Measurements from ENCODE around the gene FAM107B.
A peak's percentile ranks its signal among the peaks of the same experiment; 100 is the strongest.
"Not testable (repeated sequence)": the region's sequence is repeated elsewhere in the genome, so short reads cannot be mapped to it uniquely, and the experiment has no call there.

Gene FAM107B

DNA sequence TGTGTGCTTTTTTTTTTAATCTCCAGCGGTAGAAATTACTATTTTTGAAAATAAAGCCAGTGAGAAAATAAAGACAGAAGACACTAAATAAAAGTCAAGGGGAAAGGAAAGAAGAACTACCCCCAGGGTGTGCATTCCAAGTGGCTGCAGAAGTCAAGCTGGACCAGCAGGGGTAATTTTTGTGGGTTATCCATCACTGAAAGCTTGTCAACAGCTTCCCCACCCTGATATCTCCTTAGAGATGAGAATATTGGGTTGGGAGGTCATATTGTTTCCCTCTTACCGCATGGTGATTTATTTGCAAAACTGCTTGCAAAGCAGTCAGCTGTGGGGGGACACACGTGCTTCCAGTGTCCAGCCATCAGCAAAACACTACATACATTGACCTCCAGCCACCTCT lies 46.4 kb downstream of the FAM107B start:
- H3K27me3 Mint-ChIP-seq = no peaks in the 10 kb centered on the region
- peaks cover 2% of the 10 kb centered on the region for H3K9me3 Mint-ChIP-seq
- no peaks in the 10 kb centered on the region for H3K36me3 Mint-ChIP-seq
- no peak overlapping the region for H3K4me3 Mint-ChIP-seq
- no peak for ATAC-seq
- peak overlapping the region; percentile 50 for H3K27ac Mint-ChIP-seq
- peaks cover 27% of the 10 kb centered on the region for H3K4me1 Mint-ChIP-seq

DNA sequence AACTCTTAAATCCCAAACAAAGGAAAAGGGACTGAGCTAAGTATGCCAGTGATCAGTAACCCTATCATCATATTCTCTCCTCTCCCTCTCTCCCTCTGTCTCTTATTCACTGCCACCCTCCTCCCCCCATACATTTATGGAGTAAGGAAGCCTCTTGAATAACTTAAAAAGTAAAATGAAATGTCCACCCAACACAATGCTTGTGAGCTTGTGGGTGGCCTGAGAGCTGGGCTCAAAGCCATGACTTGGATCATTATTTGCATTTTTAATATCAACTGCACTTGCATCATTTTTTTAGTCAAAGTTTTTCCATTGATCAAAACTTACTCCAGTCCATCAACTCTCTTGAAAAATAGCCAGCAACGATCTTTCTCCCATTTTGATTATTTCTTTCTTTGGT lies 46.8 kb downstream of the FAM107B start:
- no peak for ATAC-seq
- Mint-ChIP-seq H3K9me3 (peaks cover 2% of the 10 kb centered on the region), H3K27ac (peak overlapping the region; percentile 50), H3K4me1 (peaks cover 31% of the 10 kb centered on the region), H3K4me3 (no peak overlapping the region), H3K36me3 (no peaks in the 10 kb centered on the region), H3K27me3 (no peaks in the 10 kb centered on the region)

DNA sequence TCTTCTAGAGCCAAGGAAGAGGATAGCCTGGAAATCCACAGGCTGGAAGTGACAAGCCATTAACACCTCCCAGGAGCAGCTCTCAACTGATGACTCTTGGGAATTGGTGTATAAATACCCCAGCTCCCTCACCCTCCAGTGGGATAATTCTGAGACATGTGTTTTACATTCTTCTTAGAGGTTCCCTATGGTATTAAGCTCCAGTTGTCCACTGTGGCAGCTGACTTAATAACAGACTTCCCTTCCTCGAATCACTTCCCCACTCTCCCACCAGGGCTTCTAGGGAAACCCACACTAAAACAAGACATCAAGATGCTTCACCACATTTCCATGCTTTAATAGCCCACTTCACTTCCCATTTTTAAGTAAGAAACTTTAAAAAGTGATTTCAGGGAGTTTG lies 47.2 kb downstream of the FAM107B start:
- peaks cover 2% of the 10 kb centered on the region for H3K9me3 Mint-ChIP-seq
- peak overlapping the region; percentile 50 for H3K27ac Mint-ChIP-seq
- H3K36me3 Mint-ChIP-seq = no peaks in the 10 kb centered on the region
- peaks cover 36% of the 10 kb centered on the region for H3K4me1 Mint-ChIP-seq
- H3K4me3 Mint-ChIP-seq = no peak overlapping the region
- no peak for ATAC-seq
- H3K27me3 Mint-ChIP-seq = no peaks in the 10 kb centered on the region

DNA sequence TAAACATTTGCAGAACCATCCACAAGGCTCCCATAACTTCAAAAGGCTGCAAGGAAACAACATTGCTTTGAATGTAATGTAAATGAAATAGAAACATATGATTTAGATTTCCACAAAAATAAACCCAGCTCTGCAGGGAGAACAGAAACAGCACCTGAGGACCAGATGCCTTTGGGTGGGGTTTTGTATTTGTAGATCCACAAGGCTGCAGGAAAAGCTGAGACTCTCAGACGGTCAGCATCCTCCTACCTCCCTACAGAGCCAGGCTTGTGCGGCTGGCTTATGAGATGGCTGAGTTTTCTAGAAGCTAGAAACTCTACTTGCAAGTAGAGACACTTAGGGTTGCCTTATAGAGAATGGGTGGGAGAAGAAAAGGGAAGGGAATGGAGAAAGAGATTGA lies 49.8 kb downstream of the FAM107B start:
- Mint-ChIP-seq H3K4me1 (peaks cover 40% of the 10 kb centered on the region), H3K9me3 (peaks cover 2% of the 10 kb centered on the region), H3K4me3 (no peak overlapping the region), H3K36me3 (no peaks in the 10 kb centered on the region), H3K27ac (peak overlapping the region; percentile 46), H3K27me3 (no peaks in the 10 kb centered on the region)
- no peak for ATAC-seq

DNA sequence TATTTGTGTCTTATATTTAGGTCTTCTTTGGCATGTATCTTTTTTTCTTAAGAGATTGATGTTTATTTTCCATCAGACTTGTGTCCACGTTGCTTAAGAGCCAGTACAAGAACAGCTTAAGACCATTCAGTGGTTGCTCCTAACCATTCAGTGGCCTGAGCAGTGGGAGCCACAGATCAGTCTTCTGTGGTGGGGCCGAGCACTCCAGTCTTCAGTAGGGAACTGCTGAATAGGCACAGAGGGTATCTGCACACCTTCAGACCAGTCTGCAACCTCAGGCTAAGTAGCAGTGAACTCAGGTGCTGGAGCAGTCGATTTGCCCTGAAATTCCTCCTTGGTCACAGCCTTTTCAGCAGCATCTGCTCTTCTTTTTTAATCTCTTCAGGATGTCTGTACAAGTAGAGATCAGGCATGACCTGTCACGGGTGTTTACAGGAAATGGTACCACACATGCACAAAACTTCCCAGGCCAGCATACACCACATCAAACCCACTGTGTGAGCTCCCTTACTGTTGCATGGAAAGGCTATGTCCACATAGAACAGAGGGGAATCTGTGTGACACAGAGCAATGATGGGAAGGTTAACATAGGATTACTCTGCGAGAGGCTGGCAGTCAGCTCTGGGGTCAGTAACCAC lies 51.5 kb downstream of the FAM107B start:
- Mint-ChIP-seq H3K4me1 (peaks cover 40% of the 10 kb centered on the region), H3K9me3 (no peaks in the 10 kb centered on the region), H3K4me3 (no peak overlapping the region), H3K27me3 (no peaks in the 10 kb centered on the region), H3K27ac (peak overlapping the region; percentile 79), H3K36me3 (no peaks in the 10 kb centered on the region)
- no peak for ATAC-seq

DNA sequence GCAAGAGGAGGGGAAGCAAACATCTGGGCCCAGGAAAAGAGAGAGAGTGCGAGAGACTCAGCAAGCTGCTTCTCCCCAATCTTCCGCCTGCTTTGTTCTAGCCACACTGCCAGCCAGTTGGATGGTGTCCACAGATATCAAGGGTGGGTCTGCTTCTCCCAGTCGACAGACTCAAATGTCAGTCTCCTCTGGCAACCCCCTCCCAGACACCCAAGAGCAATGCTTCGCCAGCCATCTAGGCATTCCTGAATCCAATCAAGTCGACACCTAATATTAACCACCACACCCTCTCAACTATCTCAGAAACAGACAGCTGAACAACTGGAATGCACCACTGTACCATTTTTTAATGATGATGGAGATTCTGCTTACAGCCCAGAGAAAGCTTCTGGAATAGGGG lies 57.1 kb downstream of the FAM107B start:
- no peaks in the 10 kb centered on the region for H3K9me3 Mint-ChIP-seq
- H3K27me3 Mint-ChIP-seq = no peaks in the 10 kb centered on the region
- H3K4me3 Mint-ChIP-seq = no peak overlapping the region
- no peak for ATAC-seq
- peaks cover 12% of the 10 kb centered on the region for H3K4me1 Mint-ChIP-seq
- peak overlapping the region; percentile 65 for H3K27ac Mint-ChIP-seq
- no peaks in the 10 kb centered on the region for H3K36me3 Mint-ChIP-seq

DNA sequence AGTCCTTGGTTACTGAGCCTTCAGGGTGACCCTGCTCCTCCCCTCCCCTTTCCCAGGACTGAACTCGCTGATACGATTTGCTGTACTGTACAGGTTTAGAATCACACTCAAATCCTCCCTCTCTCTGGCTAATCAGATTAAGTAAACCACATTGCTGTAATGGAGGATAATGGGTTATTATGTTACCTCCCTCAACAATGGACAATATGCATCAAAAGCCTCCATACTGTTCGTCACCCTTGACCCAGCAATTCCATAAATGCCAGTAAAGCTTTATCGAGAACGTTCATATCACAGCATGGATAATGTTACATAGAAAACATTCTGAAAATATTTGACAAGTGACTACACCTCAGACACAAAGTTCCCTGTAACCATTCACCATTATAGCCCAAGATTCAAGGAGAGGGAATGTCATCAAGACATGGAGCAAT lies 61.7 kb downstream of the FAM107B start:
- Mint-ChIP-seq H3K4me1 (peaks cover 6% of the 10 kb centered on the region), H3K36me3 (no peaks in the 10 kb centered on the region), H3K27me3 (no peaks in the 10 kb centered on the region), H3K27ac (no peak overlapping the region), H3K4me3 (no peak overlapping the region), H3K9me3 (peaks cover 3% of the 10 kb centered on the region)
- no peak for ATAC-seq

DNA sequence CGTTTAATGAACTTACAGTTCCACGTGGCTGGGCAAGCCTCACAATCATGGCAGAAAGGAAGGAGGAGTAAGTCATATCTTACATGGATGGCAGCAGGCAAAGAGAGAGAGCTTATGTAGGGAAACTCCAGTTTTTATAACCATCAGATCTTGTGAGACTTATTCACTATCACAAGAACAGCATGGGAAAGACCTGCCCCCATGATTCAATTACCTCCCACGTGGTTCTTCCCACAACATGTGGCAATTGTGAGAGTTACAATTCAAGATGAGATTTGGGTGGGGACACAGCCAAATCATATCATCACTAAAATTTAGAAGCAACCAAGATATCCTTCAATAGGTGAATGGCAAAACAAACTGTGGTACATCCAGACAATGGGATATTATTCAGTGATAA lies 65.4 kb downstream of the FAM107B start:
- H3K9me3 Mint-ChIP-seq, ATAC-seq, H3K27ac Mint-ChIP-seq, H3K4me3 Mint-ChIP-seq, H3K27me3 Mint-ChIP-seq, H3K36me3 Mint-ChIP-seq: not testable (repeated sequence)
- peaks cover 16% of the 10 kb centered on the region for H3K4me1 Mint-ChIP-seq

DNA sequence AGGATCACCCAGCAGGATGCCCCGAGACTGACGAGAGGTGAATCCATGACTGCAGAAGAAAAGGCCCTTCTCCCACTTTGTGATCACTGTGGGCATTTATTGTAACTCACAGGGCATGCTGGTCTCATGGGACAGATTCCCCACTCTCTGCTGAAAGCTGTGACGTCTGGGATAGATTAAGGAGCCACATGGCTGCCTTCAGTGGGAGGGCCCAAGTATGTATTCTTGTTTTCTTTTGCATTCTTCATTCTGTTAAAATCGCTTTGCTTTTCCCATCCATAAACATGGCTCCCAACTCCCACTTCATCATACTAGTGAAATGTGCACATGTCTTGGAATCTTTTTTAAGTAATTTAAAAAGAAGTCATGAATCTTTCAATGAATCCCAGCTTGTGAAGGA lies 67.2 kb downstream of the FAM107B start:
- peaks cover 3% of the 10 kb centered on the region for H3K9me3 Mint-ChIP-seq
- H3K27me3 Mint-ChIP-seq = no peaks in the 10 kb centered on the region
- no peaks in the 10 kb centered on the region for H3K36me3 Mint-ChIP-seq
- H3K4me3 Mint-ChIP-seq = no peak overlapping the region
- H3K27ac Mint-ChIP-seq = no peak overlapping the region
- ATAC-seq = no peak
- H3K4me1 Mint-ChIP-seq = peaks cover 16% of the 10 kb centered on the region

DNA sequence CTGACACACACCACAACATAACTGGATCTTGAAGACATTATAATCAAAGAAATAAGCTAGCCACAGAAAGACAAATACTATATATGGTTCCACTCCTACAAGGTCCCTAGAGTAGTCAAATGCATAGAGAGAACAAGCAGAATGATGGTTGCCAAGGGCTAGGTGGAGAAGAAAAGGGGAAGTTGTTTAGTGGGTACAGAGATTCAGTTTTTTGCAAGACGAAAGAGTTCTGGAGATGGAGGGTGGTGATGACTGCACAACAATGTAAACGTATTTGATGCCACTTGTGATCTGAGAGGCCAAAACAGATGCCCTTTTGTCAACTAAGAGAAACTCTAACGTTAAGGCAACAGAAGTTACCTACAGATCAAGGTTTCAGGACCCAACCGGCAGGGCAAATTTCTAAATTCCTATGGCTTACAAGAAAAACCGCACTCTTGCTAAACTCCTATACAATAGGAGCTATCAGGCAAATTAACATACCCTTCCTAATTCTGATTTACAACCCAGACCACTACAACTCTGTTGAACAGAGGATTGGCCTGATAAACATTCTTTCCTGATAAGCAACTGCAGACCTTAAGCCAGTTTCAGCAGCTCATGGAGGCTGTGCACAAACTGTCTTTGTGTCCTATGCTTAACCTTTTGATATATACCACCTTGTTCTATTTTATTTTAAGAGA lies 69.0 kb downstream of the FAM107B start:
- no peaks in the 10 kb centered on the region for H3K36me3 Mint-ChIP-seq
- ATAC-seq = peak; percentile 83
- peaks cover 16% of the 10 kb centered on the region for H3K4me1 Mint-ChIP-seq
- H3K27me3 Mint-ChIP-seq = no peaks in the 10 kb centered on the region
- peak overlapping the region; percentile 36 for H3K27ac Mint-ChIP-seq
- peaks cover 3% of the 10 kb centered on the region for H3K9me3 Mint-ChIP-seq
- no peak overlapping the region for H3K4me3 Mint-ChIP-seq

DNA sequence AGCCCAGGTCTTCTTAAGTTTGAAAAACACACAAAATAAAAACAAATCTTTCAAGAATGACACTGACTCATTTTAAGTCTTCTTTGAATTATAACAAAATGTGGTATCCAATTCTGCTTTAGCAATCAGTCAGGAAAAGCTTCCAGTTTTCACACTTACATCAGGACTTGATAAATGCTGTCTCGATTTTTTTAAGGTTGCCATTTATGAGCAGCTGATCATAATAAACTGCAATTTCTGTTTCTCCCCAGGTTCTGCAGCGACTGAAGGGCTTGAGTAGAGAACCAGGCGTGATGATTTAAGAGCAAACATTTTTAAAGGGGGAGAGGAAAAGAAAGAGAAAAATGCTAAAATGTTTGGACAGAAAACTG lies 71.1 kb downstream of the FAM107B start:
- Mint-ChIP-seq H3K27me3 (no peaks in the 10 kb centered on the region), H3K9me3 (no peaks in the 10 kb centered on the region), H3K36me3 (no peaks in the 10 kb centered on the region), H3K4me1 (peaks cover 12% of the 10 kb centered on the region), H3K4me3 (no peak overlapping the region), H3K27ac (no peak overlapping the region)
- no peak for ATAC-seq

DNA sequence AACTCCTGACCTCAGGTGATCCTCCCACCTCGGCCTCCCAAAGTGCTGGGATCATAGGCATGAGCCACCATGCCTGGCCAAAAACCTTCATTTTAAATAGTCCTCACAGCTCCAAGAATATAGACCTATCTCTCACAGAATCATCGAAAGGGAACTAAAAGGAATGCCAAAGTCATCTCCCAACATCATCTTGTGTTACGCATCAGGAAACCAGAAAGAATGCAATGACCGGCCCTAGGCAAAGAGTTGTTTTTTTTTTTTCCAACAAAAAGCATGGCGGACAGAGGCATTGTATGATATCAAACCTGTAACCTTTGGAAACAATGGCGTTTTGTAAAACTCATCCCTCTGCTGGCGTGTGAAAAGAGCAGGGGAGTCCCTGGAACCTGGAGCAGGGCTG lies 73.2 kb downstream of the FAM107B start:
- Mint-ChIP-seq H3K9me3 (no peaks in the 10 kb centered on the region), H3K27ac (no peak overlapping the region), H3K27me3 (no peaks in the 10 kb centered on the region), H3K4me1 (peaks cover 20% of the 10 kb centered on the region), H3K36me3 (no peaks in the 10 kb centered on the region), H3K4me3 (no peak overlapping the region)
- ATAC-seq = no peak

DNA sequence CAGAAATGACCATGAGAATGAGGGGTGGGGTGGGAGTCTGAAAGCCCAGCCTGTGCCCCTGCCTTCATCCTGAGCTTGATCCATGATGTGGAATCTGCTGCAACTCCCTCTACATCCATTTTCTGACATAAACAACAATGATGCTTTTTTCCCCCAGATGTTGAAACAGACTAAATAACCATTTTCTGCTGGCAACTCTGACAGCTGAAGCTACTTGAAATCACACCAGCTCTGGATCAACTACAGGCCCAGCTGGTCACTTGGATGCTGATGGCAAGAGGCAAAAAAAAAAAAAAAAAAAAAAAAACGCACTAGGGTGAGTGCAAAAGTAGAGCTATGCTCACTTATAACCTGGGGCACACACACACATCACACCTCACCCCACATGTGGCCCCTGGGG lies 74.2 kb downstream of the FAM107B start:
- no peak overlapping the region for H3K4me3 Mint-ChIP-seq
- H3K27ac Mint-ChIP-seq = no peak overlapping the region
- no peaks in the 10 kb centered on the region for H3K27me3 Mint-ChIP-seq
- ATAC-seq = no peak
- H3K4me1 Mint-ChIP-seq = peaks cover 22% of the 10 kb centered on the region
- H3K36me3 Mint-ChIP-seq = no peaks in the 10 kb centered on the region
- H3K9me3 Mint-ChIP-seq = no peaks in the 10 kb centered on the region

DNA sequence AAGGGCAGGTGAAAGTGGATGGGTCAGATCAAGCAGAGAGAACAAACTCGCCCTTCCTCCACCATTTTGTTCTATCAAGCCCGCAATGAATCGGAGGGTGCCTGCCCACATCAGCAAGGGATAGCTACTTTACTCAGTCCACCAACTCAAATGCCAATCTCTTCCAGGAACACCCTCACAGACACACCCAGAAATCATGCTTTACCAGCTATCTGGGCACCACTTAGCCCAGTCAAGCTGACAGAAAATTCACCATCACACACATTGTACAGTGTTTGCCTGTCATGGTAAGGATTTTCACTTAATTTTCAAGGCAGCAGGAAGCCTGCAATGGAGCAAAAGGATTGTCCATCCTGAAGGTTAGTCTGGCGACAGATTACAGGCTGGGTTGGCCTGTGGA lies 75.2 kb downstream of the FAM107B start:
- H3K36me3 Mint-ChIP-seq = no peaks in the 10 kb centered on the region
- H3K27me3 Mint-ChIP-seq = no peaks in the 10 kb centered on the region
- peaks cover 16% of the 10 kb centered on the region for H3K4me1 Mint-ChIP-seq
- H3K9me3 Mint-ChIP-seq = no peaks in the 10 kb centered on the region
- ATAC-seq = no peak
- H3K27ac Mint-ChIP-seq = no peak overlapping the region
- H3K4me3 Mint-ChIP-seq = no peak overlapping the region

DNA sequence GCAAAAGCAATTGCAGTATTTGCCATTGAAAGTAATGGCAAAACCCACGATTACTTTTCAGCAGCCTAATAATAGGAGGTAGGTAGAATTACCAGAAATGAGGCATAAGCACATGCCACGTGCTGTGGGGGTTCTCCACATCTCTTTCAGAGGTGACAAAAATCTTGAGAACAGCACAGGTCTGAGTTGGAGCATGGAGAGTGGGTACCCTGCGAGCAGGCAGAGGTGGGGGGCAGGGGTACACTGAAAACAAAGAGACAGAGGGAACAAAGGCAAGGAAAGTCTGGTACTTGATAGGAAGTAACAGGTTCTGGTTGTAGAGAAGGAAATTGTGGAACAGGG lies 75.9 kb downstream of the FAM107B start:
- no peak overlapping the region for H3K4me3 Mint-ChIP-seq
- no peaks in the 10 kb centered on the region for H3K36me3 Mint-ChIP-seq
- H3K27ac Mint-ChIP-seq = peak overlapping the region; percentile 26
- H3K27me3 Mint-ChIP-seq = no peaks in the 10 kb centered on the region
- peaks cover 16% of the 10 kb centered on the region for H3K4me1 Mint-ChIP-seq
- ATAC-seq = no peak
- no peaks in the 10 kb centered on the region for H3K9me3 Mint-ChIP-seq

DNA sequence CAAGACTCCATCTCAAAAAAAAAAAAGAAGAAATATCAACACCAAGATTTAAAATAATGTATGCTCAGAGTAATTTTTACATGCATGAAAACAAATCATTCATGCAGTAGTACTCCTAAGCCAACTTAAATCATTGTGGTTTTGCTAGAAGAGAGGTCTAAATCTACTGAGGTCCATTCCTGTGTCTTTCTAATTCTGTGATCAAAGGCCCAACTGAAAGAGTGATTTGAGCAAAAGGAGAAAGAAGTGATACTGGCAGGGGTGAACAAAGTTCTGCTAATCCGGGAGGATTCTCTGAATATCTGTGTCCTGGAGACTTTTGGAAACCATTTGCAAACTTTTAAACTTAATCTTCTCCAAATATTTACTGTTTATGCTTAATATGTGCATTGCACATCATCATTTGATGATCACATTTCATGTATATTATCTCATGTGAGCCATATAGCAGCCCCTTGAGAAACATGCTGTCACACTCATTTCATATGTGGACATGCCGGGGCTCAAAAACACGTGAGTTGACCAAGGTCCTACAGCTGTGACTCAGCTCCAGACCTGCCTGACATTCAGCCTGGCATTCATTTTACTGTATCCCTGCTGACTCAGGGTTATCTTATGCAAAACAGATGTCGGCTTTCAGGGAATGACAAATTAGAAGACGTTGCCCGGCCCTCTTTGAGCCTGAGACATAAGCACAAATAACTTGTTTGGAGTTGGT lies 76.4 kb downstream of the FAM107B start:
- no peaks in the 10 kb centered on the region for H3K9me3 Mint-ChIP-seq
- peaks cover 16% of the 10 kb centered on the region for H3K4me1 Mint-ChIP-seq
- no peaks in the 10 kb centered on the region for H3K27me3 Mint-ChIP-seq
- peak overlapping the region; percentile 26 for H3K27ac Mint-ChIP-seq
- no peaks in the 10 kb centered on the region for H3K36me3 Mint-ChIP-seq
- no peak for ATAC-seq
- H3K4me3 Mint-ChIP-seq = no peak overlapping the region

All from stimulated activated memory B cell treated with anti-CD40 and anti-IgM and Interleukin-4, amounts not matched to agents 10 μg/mL and 1 μg/mL and 100 μg/mL, for 72 hours (primary cell).